PC-3 (cell line): ENCODE data around the gene LHX1. TPM values are rescaled to one million over a fixed set of nuclear protein-coding genes. Genes with fewer than 3 reads are reported as not detected.

Experiments
- ATAC-seq: fragments of 200-7000 bp; cut with Tn5 transposase; 2 replicates; pipeline ENCODE4 v1.9.1; 2020; ENCODE audit warnings: mild to moderate bottlenecking, moderate library complexity
- BruUV-seq: library from RNA; stranded (reverse); fragments of 400-500 nt; replicated peaks from 2 replicates; lab custom pipeline; 2021; lab: Mats Ljungman, UMichigan
- CTCF ChIA-PET: fragments of 300-600 bp; sonication (Branson Sonifier 250); formaldehyde crosslinking; loops from one replicate; lab custom pipeline; 2022; ENCODE audit warnings: antibody characterized with exemption; lab: Charles Lee
- POLR2A ChIA-PET: fragments of 300-600 bp; sonication (Branson Sonifier 250); formaldehyde crosslinking; loops from one replicate; lab custom pipeline; 2022; ENCODE audit warnings: antibody characterized with exemption; ENCODE audit not compliant: unreplicated experiment; lab: Charles Lee
- DNase-seq: peaks from one replicate; pipeline ENCODE4 v3.0.0-alpha.2; 2015
- H2AFZ ChIP-seq: fragments of 300-600 bp; sonication (generic); 2 replicates; pipeline ENCODE4 v1.6.0; 2016; ENCODE audit warnings: antibody characterized with exemption, low read length
- H3F3A ChIP-seq: fragments of 300-600 bp; sonication (generic); one replicate; pipeline ENCODE4 v1.6.0; 2017; ENCODE audit warnings: antibody characterized with exemption, low read length, control low read depth, mild to moderate bottlenecking; ENCODE audit not compliant: unreplicated experiment
- H3K27ac ChIP-seq: fragments of 300-600 bp; sonication (generic); 2 replicates; pipeline ENCODE4 v1.5.1; 2016; ENCODE audit warnings: mild to moderate bottlenecking, low read length
- H3K27me3 ChIP-seq: fragments of 300-600 bp; sonication (generic); 2 replicates; pipeline ENCODE4 v1.6.1; 2016; ENCODE audit warnings: low read length, mixed read lengths
- H3K36me3 ChIP-seq: fragments of 300-600 bp; sonication (generic); 2 replicates; pipeline ENCODE4 v1.6.1; 2016; ENCODE audit warnings: low read depth, mixed run types, low read length, mixed read lengths
- H3K4me1 ChIP-seq: fragments of 300-600 bp; sonication (generic); 2 replicates; pipeline ENCODE4 v1.5.1; 2016; ENCODE audit warnings: low read length; ENCODE audit not compliant: insufficient read depth
- H3K4me2 ChIP-seq: fragments of 300-600 bp; sonication (generic); 2 replicates; pipeline ENCODE4 v1.6.0; 2016; ENCODE audit warnings: low read length
- H3K4me3 ChIP-seq: fragments of 300-600 bp; sonication (generic); 2 replicates; pipeline ENCODE4 v1.5.1; 2016; ENCODE audit warnings: mild to moderate bottlenecking, low read length, mixed read lengths
- H3K79me2 ChIP-seq: fragments of 300-600 bp; sonication (generic); 2 replicates; pipeline ENCODE4 v1.6.1; 2017; ENCODE audit warnings: low read length, mixed read lengths
- H3K9ac ChIP-seq: fragments of 300-600 bp; sonication (generic); 2 replicates; pipeline ENCODE4 v1.6.0; 2016; ENCODE audit warnings: mild to moderate bottlenecking, low read length
- H3K9me2 ChIP-seq: fragments of 300-600 bp; sonication (generic); replicated peaks from 2 replicates; pipeline ENCODE4 v1.6.1; 2016; ENCODE audit warnings: mixed run types, low read length, mixed read lengths
- H3K9me3 ChIP-seq: fragments of 300-600 bp; sonication (generic); 2 replicates; pipeline ENCODE4 v1.6.1; 2016; ENCODE audit warnings: low read length, mixed read lengths
- H4K20me1 ChIP-seq: fragments of 300-600 bp; sonication (generic); 2 replicates; pipeline ENCODE4 v1.6.1; 2016; ENCODE audit warnings: low read length, mixed read lengths
- EZH2 ChIP-seq: fragments of 300-600 bp; sonication (generic); IDR thresholded peaks from one replicate; pipeline ENCODE4 v1.6.1; 2017; ENCODE audit warnings: antibody characterized with exemption, mild to moderate bottlenecking, low read length; ENCODE audit not compliant: unreplicated experiment
- EZH2phosphoT487 ChIP-seq: fragments of 300-600 bp; sonication (generic); IDR thresholded peaks from 2 replicates; pipeline ENCODE4 v1.6.1; 2018; ENCODE audit warnings: mild to moderate bottlenecking, antibody characterized with exemption, low read length, borderline replicate concordance
- intact Hi-C: fragments of 100-400 bp; cut with micrococcal nuclease; formaldehyde crosslinking; loops from 2 replicates; pipeline ENCODE4 v1.9.0; 2023
- total RNA-seq: library from RNA; depleted of rRNA; stranded (reverse); fragments of >200 nt; gene quantifications from 2 replicates; pipeline ENCODE4 v1.2.3, GENCODE V29; 2014
- TF ChIP-seq, protein P1 (sequence below): fragments of 300-600 bp; sonication (generic); conservative IDR thresholded peaks from 2 replicates; pipeline ENCODE4 v1.5.1; 2017; ENCODE audit warnings: antibody characterized with exemption, low read depth, mild to moderate bottlenecking, low read length

The LHX1 gene
- total RNA-seq, 1 experiment from 2014 or later = not detected

DNA sequence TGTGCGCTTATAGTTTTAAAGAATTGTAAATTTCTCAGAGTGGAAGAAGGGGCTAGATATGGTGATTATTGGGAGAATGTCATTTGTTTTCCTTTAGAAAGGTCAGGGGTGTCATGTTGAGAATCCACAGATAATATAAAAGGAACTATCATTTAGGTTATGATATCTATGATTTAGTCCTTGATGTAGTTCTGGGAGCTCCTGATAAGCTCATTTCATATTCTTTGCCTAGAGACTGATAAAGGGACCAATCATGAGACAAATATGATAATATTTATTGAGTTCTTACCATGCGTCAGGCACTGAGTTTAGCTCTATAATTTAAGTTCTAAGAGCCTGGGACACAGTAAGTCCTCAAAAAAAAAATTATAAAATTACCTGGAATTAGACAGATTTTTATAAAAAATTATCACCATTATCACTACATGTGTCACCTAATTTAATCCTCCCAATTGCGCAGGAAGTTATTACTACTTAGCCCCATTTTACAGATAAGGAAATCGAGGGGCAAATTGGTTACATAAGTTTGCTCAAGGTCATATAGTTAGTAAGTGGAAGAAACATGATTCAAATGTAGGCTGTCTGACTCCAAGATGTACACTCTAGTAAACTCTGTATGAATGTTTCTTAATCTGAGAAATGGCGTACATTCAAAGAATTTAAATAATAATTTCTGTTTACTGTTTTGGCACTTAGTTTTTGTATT lies 14.0 kb downstream of the LHX1 start:
- H2AFZ ChIP-seq = no peak overlapping the region
- DNase-seq (no peak), ATAC-seq (no peak)
- H3K79me2 ChIP-seq = peaks cover 38% of the 10 kb centered on the region
- H3K27me3 ChIP-seq = peaks cover 14% of the 10 kb centered on the region; the same call in 1 of the 2 replicates
- H4K20me1 ChIP-seq = peaks cover 20% of the 10 kb centered on the region
- H3F3A ChIP-seq = no peaks in the 10 kb centered on the region
- TF ChIP-seq EZH2 = no peak
- TF ChIP-seq, protein P1, sequence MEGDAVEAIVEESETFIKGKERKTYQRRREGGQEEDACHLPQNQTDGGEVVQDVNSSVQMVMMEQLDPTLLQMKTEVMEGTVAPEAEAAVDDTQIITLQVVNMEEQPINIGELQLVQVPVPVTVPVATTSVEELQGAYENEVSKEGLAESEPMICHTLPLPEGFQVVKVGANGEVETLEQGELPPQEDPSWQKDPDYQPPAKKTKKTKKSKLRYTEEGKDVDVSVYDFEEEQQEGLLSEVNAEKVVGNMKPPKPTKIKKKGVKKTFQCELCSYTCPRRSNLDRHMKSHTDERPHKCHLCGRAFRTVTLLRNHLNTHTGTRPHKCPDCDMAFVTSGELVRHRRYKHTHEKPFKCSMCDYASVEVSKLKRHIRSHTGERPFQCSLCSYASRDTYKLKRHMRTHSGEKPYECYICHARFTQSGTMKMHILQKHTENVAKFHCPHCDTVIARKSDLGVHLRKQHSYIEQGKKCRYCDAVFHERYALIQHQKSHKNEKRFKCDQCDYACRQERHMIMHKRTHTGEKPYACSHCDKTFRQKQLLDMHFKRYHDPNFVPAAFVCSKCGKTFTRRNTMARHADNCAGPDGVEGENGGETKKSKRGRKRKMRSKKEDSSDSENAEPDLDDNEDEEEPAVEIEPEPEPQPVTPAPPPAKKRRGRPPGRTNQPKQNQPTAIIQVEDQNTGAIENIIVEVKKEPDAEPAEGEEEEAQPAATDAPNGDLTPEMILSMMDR = no peak
- TF ChIP-seq EZH2phosphoT487 = no peak
- H3K9me2 ChIP-seq = no peaks in the 10 kb centered on the region
- peaks cover 12% of the 10 kb centered on the region for H3K4me1 ChIP-seq
- intact Hi-C loops = loop anchor here (5.0 kb wide), 1 partner anchor 324 kb away; no protein-coding TSS in a partner anchor
- CTCF ChIA-PET = no interaction called here
- H3K4me2 ChIP-seq = peak overlapping the region; percentile 88
- no TSS peak for BruUV-seq
- POLR2A ChIA-PET = interaction anchor here (0.5 kb wide), 1 partner anchor 65 kb away, joined by 13 read pairs; no protein-coding TSS in a partner anchor
- no peaks in the 10 kb centered on the region for H3K9me3 ChIP-seq
- peaks cover 14% of the 10 kb centered on the region for H3K36me3 ChIP-seq
- peak overlapping the region; percentile 83; the same call in 1 of the 2 replicates for H3K4me3 ChIP-seq
- no peak overlapping the region for H3K9ac ChIP-seq
- H3K27ac ChIP-seq = no peak overlapping the region

DNA sequence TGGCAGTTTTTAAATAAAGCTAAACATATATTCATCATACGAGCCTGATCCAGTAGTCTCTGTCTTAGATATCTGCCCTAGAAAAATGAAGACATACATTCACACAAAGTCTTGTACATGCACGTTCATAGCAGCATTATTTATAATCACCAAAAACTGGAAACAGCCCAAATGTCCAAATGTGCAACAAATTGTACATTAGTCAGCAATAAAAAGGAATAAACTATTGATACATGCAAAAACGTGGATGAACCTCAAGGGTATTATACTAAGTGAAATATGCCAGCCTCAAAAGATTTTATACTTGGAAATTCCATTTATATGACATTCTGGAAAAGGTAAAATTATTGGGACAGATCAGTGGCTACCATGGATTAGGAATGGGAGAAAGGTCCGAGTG lies 34.2 kb downstream of the LHX1 start:
- no peaks in the 10 kb centered on the region for H3K36me3 ChIP-seq
- H3K79me2 ChIP-seq = no peaks in the 10 kb centered on the region
- no peaks in the 10 kb centered on the region for H3F3A ChIP-seq
- no peak overlapping the region for H3K4me2 ChIP-seq
- peaks cover 6% of the 10 kb centered on the region; the same call in 1 of the 2 replicates for H3K27me3 ChIP-seq
- BruUV-seq = no TSS peak
- TF ChIP-seq EZH2phosphoT487 (no peak), EZH2 (no peak)
- TF ChIP-seq, protein P1 = no peak
- H3K4me1 ChIP-seq = no peaks in the 10 kb centered on the region
- DNase-seq (no peak), ATAC-seq (no peak)
- ChIA-PET CTCF (no interaction called here), POLR2A (no interaction called here)
- H3K27ac ChIP-seq = no peak overlapping the region
- H3K9me2 ChIP-seq = no peaks in the 10 kb centered on the region
- H3K9me3 ChIP-seq = no peaks in the 10 kb centered on the region
- H3K9ac ChIP-seq = no peak overlapping the region
- H3K4me3 ChIP-seq = no peak overlapping the region
- intact Hi-C loops = no loop called here
- no peak overlapping the region for H2AFZ ChIP-seq
- H4K20me1 ChIP-seq = no peaks in the 10 kb centered on the region

DNA sequence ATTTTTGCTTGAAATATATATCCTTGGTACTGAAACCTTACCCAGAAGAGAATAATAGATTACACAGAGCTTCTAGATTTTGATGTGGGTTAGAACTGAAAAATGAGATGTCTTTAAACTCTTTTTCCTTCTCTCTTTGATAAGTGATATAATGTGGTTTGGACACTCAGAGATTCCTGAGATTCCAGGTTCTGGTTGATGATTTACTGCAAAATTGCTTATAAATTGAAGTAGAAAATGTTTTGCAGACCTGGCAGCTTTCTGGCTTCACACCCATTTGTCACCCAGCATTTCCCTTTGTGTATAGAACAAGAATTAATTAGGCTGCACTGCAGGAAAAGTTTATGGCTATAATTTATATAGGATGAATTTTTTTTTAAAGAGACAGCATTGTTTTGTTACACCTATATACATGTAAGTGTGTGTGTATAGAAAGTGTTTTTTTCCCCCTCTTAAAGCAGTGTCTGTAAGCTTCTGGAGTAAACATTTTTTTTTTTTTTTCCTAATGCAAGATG lies 35.0 kb downstream of the LHX1 start:
- H3K9me3 ChIP-seq = no peaks in the 10 kb centered on the region
- no peaks in the 10 kb centered on the region for H3K79me2 ChIP-seq
- H2AFZ ChIP-seq = no peak overlapping the region
- TF ChIP-seq, protein P1 = no peak
- TF ChIP-seq EZH2phosphoT487 = no peak
- TF ChIP-seq EZH2 = no peak
- no peaks in the 10 kb centered on the region for H3K9me2 ChIP-seq
- no peaks in the 10 kb centered on the region for H3F3A ChIP-seq
- CTCF ChIA-PET = no interaction called here
- H4K20me1 ChIP-seq = no peaks in the 10 kb centered on the region
- BruUV-seq = no TSS peak
- no peak for DNase-seq
- H3K27me3 ChIP-seq = peaks cover 8% of the 10 kb centered on the region; the same call in 1 of the 2 replicates
- no peak overlapping the region for H3K4me3 ChIP-seq
- no peaks in the 10 kb centered on the region for H3K4me1 ChIP-seq
- ATAC-seq = no peak
- no peaks in the 10 kb centered on the region for H3K36me3 ChIP-seq
- no peak overlapping the region for H3K4me2 ChIP-seq
- intact Hi-C loops = no loop called here
- POLR2A ChIA-PET = no interaction called here
- no peak overlapping the region for H3K9ac ChIP-seq
- no peak overlapping the region for H3K27ac ChIP-seq
